Measurements from ENCODE around the gene C4orf51.
A peak's percentile ranks its signal among the peaks of the same experiment; 100 is the strongest.

The C4orf51 gene

DNA sequence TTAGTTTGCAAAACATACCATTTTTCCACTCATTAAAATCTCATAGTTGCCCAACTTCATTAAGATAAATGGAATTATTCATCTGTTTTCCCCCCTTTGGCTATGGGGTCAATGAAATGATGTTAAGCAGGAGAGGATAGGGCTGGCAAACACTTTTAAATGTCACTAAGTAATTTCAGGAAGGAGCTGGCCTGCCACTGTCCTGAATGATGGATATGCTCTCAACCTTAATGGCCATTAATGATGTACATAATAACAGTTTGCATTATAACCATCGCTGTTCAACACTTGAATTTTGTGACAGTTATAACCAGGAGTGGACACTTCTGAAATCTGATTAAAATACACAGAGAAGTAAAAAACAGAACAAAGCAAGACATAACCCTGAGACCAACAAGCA is 77.2 kb downstream of the C4orf51 start:
- DNase-seq (ENCODE audit: low spot score): no peak

DNA sequence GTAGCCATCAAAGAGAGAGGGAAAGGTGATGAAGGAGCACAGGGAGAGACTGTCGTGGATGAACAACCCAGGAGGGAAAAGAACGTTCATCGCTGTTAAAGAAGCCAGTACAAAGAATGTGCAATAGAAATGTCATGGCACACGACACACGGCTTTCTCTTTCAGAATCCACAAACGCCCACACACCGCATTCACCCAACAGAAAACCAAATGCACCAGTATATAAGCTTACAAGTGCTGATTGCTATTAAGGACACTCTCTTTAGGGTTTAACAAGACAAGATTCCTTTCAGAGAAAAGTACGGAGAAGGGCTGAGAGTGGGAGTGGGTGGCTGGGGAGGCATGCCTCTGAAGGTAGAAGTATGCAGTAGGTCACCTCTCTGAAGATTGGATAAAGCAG is 80.2 kb downstream of the C4orf51 start:
- no peak for DNase-seq (ENCODE audit: low spot score)

DNA sequence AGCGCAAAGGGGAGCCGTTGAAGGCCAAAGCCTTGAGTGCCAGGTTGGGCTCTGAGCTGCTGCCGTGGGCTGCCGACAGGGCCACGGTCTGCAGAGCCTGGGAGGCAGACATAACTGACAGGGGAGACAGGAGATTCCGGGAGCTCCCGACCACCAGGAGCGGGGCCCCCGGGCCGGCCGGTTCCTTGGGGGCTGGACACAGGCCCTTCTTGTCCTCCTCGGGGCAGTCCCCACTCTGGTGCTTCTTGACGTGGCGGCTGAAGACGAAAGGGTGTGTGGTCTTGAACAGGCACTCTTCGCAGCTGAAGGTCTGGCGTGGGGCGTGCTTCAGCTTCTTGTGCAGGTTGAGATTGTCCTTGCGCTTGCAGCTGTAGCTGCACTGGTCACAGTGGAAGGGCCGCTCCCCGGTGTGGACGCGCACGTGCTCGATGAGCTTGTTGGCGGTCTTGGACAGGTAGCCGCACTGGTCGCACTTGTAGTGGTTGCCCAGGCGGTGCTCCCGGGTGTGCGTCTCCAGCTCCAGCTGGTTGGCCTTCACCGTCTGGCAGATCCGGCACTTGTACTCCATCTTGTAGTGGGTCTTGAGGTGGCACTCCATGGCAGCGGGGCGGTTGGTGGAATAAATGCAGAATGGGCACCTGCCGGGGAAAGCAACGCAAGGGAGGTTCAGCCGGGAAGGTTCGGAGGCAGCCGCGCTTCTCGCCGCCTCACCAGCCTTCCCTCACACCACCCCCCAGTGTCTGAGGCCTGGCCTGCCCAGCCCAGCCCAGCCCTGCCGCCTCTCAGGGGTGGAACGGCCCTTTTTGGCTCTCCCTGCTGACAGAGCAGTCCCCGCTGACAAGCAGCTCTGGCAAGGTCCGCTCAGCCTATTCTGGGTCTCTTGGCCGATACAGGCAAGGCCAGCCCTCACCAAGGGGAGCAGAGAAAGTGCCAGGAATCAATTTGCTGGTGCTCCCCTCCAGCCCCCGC is 81.3 kb downstream of the C4orf51 start:
- peak; percentile 86 for DNase-seq (ENCODE audit: low spot score)

DNA sequence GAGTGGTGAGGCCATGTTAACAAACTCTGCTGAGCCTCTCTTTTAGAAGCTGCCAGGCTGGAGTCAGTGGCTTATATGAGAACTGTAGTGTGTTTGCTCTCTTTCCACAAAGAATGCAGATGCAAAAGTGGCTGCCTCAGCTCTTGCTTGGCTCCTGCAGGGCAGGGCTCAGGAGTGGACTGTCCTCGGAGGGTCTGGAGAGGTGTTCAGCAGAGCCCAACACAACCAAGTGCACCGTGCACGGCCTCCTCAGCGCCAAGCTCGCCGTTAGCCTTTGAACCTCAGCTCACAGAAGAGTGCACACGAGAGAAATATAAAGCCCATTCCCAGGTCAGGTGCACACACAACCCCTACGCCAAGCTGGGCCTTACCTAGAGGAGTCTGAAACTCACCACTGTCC is 82.8 kb downstream of the C4orf51 start:
- no peak for DNase-seq (ENCODE audit: low spot score)

DNA sequence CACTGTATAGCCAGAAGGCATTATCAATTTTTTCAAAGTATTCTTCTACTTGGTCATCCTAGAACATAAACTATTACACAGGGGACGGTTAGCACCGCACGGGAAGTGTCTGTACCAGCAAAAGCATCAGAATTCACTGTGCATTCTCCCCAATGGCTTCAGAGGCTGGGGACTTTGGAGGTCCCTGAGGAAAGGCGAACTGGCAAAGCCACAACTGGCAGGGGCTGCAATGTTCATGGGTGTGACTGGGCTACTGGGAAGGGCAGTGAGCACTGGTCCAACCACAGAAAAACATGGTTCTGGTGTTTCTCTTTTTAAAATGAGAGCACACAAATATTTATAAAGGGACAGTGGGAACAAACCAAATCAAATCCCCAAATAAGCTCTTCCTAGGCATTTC is 83.5 kb downstream of the C4orf51 start:
- DNase-seq (ENCODE audit: low spot score): no peak

DNA sequence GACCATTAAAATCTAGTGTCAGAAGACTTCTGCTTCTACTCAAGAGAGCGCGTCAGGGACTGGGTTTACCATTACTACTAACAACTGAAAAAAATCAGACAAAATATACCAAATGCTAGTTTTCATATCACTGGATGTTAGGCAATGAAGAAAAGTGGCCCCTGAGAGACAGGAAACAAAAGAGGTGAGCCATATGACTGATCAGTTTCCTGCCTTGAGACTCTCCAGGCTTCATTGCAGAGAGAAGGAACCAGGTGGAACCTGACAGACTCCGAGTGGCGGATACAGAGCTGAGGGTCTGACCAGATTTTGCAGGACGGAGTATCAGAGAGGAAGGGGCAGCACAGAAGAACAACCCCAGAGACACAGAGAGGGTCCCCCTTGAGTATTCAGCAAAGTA is 86.3 kb downstream of the C4orf51 start:
- DNase-seq (ENCODE audit: low spot score): no peak

DNA sequence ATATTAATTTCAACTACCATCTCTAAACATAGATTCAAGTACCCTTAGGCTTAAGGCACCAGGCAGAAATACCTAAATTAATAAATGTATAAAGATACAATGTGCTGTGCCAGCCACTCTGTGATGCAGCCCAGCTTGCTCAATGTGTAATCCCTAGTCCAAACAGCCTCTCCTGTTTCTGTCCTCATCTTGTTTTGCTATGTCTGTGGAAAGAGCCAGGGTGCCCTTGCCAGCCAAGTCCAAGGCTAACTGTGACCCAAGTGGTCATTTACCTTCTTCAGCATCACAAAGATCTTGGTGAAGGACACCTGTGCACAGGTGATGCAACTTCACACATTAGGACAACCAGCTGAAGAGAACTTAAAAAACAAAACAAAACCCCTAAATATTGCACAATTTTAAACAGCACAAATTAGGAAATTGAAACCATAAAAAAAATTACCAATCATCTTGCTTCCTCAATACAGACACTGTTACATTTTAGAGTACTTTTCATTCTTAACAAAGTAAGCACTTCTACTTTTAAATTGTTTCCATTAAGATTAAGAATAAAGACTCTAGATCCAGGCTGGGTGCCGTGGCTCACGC is 89.6 kb downstream of the C4orf51 start:
- no peak for DNase-seq (ENCODE audit: low spot score)

DNA sequence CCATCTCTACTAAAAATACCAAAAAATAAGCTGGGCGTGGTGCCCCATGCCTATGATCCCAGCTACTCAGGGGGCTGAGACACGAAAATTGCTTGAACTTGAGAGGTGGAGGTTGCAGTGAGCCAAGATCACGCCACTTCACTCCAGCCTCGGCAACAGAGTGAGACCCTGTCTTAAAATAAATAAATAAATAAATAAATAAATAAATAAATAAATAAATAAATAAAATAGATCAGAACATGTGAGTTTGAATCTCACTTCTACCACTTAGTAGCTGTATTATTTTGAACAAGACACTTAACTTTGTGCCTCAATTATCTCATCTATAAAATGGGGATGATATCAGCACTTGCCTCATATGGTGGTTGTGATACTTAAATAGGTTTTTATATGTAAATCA is 90.2 kb downstream of the C4orf51 start:
- DNase-seq (ENCODE audit: low spot score): no peak

DNA sequence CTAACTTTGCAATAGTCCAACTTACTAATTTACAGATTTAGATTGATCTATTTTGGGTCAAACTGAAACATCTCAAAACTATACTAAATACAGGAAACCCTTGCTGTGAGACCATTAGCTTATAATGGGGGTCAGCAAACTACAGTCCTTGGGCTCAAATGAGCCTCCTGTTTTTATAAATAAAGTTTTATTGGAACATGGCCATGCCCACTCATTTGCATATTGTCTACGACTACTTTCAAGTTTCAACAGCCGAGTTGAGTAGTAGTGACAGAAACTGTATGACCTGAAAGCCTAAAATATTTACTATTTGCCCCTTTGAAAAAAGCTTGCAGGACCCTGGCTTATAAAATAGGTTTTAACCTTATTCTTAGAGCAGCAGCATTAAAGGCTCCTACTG is 92.4 kb downstream of the C4orf51 start:
- DNase-seq (ENCODE audit: low spot score): no peak

DNA sequence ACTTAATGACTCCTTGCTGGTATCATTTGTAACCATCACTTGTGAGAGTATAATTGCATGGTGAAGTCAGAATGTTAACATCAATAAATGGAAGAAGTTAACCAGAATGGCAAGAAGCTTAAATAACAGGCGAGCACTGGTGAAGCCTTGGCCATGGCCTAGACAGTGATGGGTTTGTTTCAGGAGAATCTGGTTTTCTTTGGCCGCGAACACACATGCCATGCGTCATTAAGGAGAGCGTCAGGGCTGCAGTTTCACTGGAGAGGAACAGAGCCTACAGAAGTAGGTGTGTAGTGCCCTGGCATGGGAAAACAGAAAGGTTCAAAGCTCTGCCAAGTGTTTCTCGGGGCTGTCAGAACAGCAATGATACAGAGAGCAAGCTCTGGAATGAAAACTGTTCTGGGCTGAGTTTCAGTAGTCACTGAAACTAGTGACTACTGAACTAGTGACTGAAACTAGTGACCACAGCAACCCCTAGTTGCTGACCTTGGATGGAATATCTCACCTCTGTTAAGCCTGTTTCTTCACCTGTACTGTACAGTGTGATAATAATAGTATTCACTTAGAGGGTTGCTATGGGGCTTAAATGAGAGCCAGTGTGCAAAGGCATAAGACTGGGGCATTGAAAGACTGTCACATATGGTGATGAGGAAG is 93.8 kb downstream of the C4orf51 start:
- DNase-seq (ENCODE audit: low spot score): peak; percentile 40

DNA sequence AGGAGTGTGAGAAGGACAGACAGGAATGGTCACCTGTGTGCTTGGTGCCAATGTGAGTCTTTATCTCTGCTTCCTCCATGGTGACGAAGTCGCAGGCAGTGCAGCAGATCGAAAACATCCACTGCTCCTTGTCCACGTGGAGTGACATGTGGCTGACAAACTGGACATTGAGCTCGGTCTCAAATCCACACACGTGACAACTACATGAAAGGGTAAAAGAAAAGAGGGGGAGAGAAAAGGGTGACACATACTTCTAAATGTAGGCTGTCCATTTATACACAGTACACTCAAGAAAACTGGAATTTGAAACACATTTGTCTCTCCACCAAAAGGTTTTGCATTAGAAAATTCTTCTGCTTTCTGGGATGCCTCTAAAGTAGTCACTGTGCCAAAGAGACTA is 94.5 kb downstream of the C4orf51 start:
- no peak for DNase-seq (ENCODE audit: low spot score)

DNA sequence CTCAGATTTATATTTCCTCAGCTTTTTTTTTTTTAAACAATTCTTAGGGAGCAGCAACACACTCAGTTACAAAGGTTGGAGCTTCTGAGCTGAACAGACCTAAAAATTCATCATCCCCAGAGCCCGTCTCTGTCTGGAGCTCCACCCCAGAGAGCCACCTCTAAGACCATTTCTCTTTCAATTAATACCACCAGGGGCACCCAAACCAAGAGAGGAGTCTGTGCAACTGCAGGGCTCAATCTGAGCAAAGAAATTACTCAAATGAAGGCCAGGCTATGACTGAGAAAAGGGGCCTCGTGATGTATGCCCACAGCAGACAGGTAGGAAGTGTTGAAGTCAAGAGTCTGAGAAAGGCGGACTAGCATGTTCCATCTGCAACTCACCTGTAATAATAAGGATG is 95.5 kb downstream of the C4orf51 start:
- no peak for DNase-seq (ENCODE audit: low spot score)

DNA sequence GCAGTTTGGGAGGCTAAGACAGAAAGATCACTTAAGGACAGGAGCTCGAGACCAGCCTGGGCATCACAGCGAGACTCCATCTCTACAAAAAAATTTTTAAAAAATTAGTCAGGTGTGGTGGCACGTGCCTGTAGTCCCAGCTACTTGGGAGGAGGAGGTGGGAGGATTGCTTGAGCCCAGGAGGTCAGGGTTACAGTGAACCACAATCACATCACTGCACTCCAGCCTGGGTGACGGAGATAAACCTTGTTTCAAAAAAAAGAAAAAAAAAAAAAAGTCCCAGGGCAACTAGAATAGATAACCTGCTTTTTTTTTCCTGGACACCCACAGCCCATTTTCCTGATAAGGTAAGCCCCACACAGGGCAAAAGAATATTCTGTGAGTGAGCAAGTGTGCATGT is 96.3 kb downstream of the C4orf51 start:
- DNase-seq (ENCODE audit: low spot score): no peak

DNA sequence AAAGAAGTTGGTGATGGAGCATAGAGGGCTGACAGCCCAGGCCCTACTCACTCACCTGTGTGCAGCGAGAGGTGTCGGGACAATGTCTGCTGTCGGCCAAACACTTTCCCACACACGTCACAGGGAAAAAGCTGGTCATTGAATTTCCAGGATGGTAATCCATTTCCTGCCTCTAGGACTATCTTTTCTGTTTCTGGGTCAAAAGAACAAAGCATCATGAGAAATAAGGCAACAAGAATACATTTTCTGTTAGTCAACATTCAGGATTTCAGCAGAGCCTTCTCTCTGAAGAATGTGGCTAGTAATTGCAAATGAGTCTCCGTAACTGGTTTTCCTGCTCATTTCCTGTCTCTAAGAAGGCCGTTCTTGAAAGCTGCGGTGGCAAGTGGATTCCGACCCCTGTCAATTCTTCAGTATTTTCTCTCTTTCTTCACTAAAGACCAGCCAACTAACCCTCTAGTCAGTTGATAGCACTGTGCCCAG is 99.4 kb downstream of the C4orf51 start:
- DNase-seq (ENCODE audit: low spot score): no peak

DNA sequence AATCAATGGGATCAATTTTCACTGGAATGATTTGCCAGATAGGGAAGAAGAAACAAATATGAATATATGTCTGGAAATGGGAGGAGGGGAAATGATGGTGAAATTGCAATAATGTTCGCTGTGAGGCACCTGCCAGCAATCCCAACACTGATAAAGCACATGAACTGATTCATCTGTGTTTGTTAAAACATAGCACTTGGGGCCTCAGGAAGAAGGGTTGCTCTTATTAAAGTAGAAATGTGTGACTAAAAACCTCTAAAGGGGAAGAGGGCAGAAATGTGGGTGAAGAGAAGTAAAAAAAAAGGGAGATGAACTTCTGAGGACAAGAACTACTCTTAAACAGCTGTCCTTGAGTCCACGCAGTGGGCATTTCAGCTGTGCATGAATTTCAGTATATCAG is 101.4 kb downstream of the C4orf51 start:
- DNase-seq (ENCODE audit: low spot score): no peak

Data from cerebellar cortex (tissue), 1 donor.